Cerebellar cortex (tissue), 1 donor: ENCODE results near the gene PCGF2.
A peak's percentile ranks its signal among the peaks of the same experiment; 100 is the strongest.

Source experiments
- DNase-seq: peaks from one replicate; pipeline ENCODE4 v3.0.0-alpha.2; 2015; ENCODE audit warnings: low spot score

Gene PCGF2

GRCh38 chr17:38751144-38751807 is 3.1 kb upstream of the PCGF2 start:
- peak; percentile 65 for DNase-seq

- peak; percentile 80 for DNase-seq
Observed at GRCh38 chr17:38750312-38751121, 2.4 kb upstream of the PCGF2 start.

GRCh38 chr17:38750044-38750311 is 1.8 kb upstream of the PCGF2 start:
- DNase-seq = no peak

- DNase-seq = peak; percentile 89
Observed at GRCh38 chr17:38749223-38750043, 1.3 kb upstream of the PCGF2 start.

GRCh38 chr17:38748892-38749222 is 721 bp upstream of the PCGF2 start:
- DNase-seq = no peak

GRCh38 chr17:38747463-38748148 is 530 bp downstream of the PCGF2 start:
- DNase-seq = no peak

- no peak for DNase-seq
Observed at GRCh38 chr17:38746849-38747462, 1.2 kb downstream of the PCGF2 start.

- DNase-seq = no peak
Observed at GRCh38 chr17:38746004-38746848, 1.9 kb downstream of the PCGF2 start.

GRCh38 chr17:38745545-38745944 is 2.6 kb downstream of the PCGF2 start:
- DNase-seq = no peak

- DNase-seq = no peak
Observed at GRCh38 chr17:38743556-38744171, 4.5 kb downstream of the PCGF2 start.

- DNase-seq = peak; percentile 88
Observed at GRCh38 chr17:38742411-38743308, 5.5 kb downstream of the PCGF2 start.

GRCh38 chr17:38741921-38742410 is 6.2 kb downstream of the PCGF2 start:
- DNase-seq = no peak

GRCh38 chr17:38741461-38741860 is 6.7 kb downstream of the PCGF2 start:
- no peak for DNase-seq

GRCh38 chr17:38740806-38741205 is 7.3 kb downstream of the PCGF2 start:
- DNase-seq = no peak

- no peak for DNase-seq
Observed at GRCh38 chr17:38740044-38740443, 8.1 kb downstream of the PCGF2 start.

GRCh38 chr17:38739305-38739704 is 8.8 kb downstream of the PCGF2 start:
- DNase-seq = no peak

- DNase-seq = no peak
Observed at GRCh38 chr17:38738686-38739085, 9.4 kb downstream of the PCGF2 start.

GRCh38 chr17:38738007-38738662 is 10.0 kb downstream of the PCGF2 start:
- no peak for DNase-seq
